HCT116 (cell line): ENCODE data around the gene SNRNP35.

Experiments
- CEBPB ChIP-seq: IDR thresholded peaks from 2 replicates; pipeline ENCODE4 v1.6.1; 2012; ENCODE audit warnings: low read depth
- CTCF ChIP-seq, 3 experiments: fragments of 200-600 bp in 1 of 3; sonication (generic) in 1 of 3; IDR thresholded peaks in 2 of 3; conservative IDR thresholded peaks in 1 of 3; 2 replicates each; pipeline ENCODE4 v1.5.1; 2012 to 2017; ENCODE audit warnings: low read depth in 2 of 3, low read length in 2 of 3, antibody characterized with exemption in 1 of 3, borderline replicate concordance in 1 of 3, control low read depth in 1 of 3, mild to moderate bottlenecking in 1 of 3, mixed read lengths in 1 of 3, mixed run types in 1 of 3, moderate library complexity in 1 of 3; ENCODE audit not compliant: insufficient read depth in 1 of 3
- EZH2 ChIP-seq: fragments of 200-600 bp; sonication (generic); IDR thresholded peaks from 2 replicates; pipeline ENCODE4 v1.6.1; 2017; ENCODE audit warnings: antibody characterized with exemption, mixed run types
- EZH2phosphoT487 ChIP-seq: fragments of 200-600 bp; IDR thresholded peaks from 2 replicates; pipeline ENCODE4 v1.6.1; 2018; ENCODE audit warnings: antibody characterized with exemption, borderline replicate concordance
- POLR2A ChIP-seq: IDR thresholded peaks from 2 replicates; pipeline ENCODE4 v1.7.0; 2011; ENCODE audit warnings: borderline replicate concordance; ENCODE audit not compliant: insufficient read depth, insufficient read length; ENCODE audit errors: extremely low read depth
- POLR2AphosphoS5 ChIP-seq: IDR thresholded peaks from 2 replicates; pipeline ENCODE4 v1.6.1; 2011; ENCODE audit warnings: mild to moderate bottlenecking, low read depth, low read length, moderate library complexity
- RAD21 ChIP-seq: IDR thresholded peaks from 2 replicates; pipeline ENCODE4 v1.6.1; 2012; ENCODE audit warnings: low read depth, mild to moderate bottlenecking

- TF ChIP-seq CTCF (IDR thresholded peaks at IDR 0.05 in 2 of 3, conservative IDR thresholded peaks at IDR 0.05 in 1 of 3; ENCODE audit: borderline replicate concordance in 1 of 3, insufficient read depth in 1 of 3, low read depth in 2 of 3, low read length in 2 of 3) (no peak), EZH2phosphoT487 (no peak), EZH2 (no peak), POLR2A (no peak), POLR2AphosphoS5 (no peak), CEBPB (no peak), RAD21 (no peak)
Observed at GRCh38 chr12:123497065-123497464, 39.1 kb downstream of the SNRNP35 start.
